HG03139 (cell line): ENCODE data around the gene MLLT10.

Experiments
- ATAC-seq: cut with Tn5 transposase; IDR thresholded peaks from one replicate; pipeline ENCODE4 v1.9.1; 2021; ENCODE audit not compliant: unreplicated experiment

MLLT10 gene

DNA sequence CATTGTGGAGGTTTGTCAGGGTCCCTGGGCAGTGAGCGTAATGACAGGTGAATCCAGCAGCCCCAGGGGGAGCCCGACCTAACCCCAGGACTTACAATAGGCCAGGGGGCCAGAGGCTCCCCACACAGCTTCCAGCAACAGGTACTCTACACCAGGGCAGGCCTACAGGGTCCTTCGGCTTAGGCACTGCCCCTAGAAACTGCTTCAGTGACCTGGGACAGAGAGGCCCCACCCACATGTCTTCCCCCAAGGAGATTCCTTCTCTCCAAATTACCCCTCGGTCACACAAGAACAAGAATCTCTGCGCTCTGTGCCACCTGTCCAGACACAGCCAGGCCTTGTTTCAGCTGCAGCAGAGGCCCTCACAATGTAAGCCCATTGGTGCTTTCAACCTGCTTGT lies 32.9 kb upstream of the MLLT10 start:
- no peak for ATAC-seq

DNA sequence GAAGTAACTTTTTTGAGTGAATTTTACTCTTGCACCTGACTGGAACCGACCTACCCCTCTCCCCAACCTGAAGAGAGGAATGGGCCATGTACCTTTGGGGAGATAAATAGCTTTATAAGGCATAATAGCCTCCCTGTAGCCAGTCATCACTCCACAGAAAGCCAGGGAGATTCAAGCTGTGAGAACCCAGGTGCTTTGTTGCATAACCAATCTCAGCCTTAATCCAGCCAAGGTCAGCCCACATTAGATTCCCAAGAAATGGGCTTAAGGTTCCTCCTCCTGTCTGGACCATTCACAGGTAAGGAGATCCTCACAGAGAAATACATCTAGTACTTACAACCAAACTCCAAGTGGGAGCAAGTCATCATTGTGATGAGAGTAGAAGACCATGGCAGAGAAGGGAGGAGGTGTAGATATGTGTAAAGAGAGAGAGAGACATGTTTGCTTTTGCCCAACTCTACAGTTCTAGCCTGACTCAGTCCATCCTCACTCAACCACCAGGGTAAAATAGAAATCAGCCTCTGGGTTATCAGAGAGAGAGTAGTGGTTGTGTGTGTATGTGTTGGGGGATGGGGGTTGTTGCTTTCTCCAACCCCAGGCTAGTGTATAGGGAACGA lies 32.2 kb upstream of the MLLT10 start:
- no peak for ATAC-seq

DNA sequence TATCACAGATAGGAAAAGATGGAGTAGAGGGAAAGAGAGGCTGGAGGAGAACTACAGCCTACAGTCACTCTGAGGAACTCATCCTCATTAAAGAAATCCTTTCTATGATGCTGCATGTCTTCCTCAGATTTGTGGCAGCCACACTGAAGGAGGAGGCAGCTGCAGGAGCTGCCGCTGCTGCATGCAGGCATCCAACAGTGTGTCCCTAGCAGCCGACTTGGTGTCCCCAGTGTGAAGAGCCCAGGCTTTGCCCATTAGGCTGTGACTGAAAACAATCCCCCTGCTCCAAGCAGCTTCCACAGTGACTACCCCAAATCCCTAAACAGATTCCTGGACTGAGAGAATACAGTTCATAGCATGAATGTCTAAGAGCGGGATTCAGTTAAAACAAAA lies 31.7 kb upstream of the MLLT10 start:
- no peak for ATAC-seq

DNA sequence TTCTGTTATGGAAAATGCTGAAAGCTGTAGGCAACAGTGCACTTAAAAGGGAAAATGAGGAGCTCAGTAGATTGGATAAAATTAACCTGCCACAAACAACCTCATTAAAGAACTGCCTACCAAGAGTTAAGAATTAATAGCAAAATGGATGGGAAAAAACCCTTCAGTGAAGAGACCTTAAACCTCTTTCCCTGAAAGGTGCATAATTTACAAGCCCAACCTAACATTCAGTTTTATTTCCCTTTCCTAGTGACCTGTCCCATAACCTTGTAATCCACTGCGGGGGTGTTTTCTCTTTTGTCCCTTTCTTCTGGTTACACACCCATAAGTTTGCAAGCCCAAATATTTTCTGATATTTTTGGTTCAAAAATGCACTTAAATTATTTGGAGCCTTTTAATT lies 30.5 kb upstream of the MLLT10 start:
- no peak for ATAC-seq

DNA sequence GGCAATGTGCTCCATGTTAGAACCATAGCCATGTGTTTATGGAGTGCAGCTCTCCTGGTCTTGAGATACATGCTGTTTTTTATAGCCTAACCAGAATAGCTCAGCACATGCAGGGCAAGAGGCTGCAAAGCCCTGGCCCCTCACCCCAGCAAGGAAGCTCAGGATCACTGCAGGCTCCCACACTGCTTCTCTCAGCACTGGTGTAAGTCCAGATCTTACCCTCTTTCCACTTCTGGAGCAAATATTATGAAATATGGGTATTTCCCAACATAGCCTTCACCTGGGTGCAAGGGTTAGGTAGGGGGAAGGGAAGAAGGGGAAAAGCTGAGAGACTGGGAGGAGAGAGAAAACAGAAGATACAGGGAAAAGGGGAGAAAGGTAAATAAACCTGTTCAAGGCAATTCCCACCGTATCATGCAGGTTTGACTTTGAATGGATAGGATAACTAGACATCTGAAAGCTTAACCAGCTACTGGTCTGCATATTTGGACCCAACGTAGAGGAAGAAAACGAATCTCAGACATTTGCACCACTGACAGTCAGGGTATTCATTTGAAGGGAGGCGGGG lies 28.2 kb upstream of the MLLT10 start:
- ATAC-seq, result no peak

DNA sequence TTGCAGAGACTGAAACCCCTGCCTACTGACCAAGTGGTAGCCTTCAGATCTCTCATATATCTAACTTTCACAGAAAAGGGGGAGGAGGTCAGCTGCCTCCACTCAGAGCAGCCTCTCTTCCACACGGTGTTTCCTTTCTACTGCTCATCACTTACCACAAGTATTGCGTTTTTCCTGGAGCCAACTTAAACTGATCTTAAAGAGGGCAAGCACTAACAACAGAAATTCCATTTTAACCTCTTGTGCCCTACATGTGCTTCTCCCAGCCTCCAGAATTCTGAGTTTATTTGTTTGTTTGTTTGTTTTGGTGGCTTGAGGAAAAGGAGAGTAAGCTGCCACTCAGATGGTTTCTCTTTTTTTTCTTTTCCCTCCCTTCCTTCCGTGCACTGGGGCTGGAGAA lies 27.7 kb upstream of the MLLT10 start:
- no peak for ATAC-seq

DNA sequence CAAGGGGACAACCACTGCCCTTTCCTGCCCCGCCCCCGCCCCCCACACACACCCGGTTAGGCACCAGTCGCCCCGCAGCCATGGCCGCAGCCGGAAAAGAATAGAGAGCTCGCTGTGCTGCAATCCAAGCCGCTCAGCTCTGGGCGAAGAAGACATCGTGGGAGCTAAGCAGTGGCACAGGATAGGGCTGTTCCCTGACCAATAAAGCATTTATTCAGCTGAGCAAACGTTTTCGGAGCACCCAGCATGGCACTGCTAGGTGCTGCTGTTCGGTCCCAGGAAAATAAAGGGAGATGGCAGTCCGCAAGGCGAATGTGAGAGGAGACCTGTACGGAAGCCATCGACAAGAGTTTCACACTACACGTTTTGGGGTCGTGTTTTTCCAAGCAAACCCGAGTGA lies 26.9 kb upstream of the MLLT10 start:
- no peak for ATAC-seq

DNA sequence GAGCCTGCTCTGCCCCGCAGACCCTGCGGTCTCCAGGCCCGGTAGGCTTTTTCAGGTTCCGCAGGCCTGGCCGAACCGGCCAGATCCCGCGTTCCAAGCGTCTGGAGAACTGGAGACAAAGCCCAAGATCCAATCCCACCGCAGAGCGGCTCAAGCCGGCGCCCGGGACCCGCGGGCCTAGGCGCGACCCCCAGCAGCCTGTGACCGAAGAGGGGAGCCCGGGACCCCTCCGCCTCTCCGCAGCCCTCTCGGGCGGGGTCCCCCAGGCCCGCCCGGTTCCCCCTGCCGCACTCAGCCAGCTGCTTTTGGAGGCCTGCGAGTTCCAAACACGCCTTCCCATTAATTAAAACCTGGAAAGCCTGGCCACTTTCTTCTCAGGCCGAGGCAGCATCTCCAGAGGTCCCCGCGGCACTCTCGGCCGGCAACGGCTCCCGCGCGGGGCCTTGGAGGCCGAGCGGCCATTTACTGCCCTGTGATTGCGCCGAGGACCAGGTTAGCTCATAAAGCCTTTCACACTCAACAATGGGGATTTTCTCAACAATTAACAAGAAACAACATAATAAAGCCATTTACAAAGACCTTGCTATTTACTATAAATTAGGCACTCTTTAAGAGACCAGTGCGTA lies 25.2 kb upstream of the MLLT10 start:
- no peak for ATAC-seq

DNA sequence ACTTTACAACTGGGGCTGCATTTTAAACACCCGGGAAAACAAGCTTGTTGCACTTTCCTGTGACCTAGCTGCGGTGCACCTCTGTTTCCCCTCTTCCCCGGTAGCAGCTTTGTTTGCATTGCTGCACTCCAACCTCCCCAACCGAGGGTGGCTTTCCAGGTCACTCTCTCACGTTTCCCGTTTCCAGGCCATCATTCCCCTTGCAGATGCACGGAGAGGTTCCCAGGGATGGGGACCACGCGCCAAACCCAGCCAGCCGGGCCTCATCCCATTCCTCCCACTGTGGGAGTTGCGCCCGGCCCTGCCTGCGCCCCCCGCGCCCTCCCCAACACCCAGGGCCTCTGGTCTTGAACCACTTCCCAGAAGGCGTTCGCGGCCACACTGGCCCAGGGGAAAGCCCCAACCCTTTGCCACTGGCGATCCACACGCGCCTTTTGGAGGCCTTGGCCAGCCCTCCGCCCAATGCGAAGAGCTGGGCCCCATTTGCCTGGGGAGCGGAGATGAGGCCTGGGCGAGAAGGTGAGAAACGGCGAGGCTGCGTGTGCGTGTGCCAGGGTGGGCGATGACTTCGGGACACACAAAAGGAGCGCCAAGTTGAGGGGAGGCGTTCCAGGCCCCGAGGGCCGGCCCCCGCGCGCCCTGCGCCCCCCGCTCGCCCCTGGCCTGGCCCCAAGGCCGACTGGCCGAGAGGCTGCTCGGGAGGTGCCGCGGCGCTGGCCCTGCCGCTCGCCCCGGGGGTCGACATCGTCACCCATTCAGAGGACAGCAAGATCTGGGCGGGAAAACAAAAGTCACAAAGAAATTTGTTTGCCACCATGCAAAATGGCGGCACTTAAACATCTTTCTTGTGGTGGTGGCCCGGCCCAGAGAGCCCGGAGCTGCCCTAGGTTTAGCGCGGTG lies 24.4 kb upstream of the MLLT10 start:
- ATAC-seq, result no peak

DNA sequence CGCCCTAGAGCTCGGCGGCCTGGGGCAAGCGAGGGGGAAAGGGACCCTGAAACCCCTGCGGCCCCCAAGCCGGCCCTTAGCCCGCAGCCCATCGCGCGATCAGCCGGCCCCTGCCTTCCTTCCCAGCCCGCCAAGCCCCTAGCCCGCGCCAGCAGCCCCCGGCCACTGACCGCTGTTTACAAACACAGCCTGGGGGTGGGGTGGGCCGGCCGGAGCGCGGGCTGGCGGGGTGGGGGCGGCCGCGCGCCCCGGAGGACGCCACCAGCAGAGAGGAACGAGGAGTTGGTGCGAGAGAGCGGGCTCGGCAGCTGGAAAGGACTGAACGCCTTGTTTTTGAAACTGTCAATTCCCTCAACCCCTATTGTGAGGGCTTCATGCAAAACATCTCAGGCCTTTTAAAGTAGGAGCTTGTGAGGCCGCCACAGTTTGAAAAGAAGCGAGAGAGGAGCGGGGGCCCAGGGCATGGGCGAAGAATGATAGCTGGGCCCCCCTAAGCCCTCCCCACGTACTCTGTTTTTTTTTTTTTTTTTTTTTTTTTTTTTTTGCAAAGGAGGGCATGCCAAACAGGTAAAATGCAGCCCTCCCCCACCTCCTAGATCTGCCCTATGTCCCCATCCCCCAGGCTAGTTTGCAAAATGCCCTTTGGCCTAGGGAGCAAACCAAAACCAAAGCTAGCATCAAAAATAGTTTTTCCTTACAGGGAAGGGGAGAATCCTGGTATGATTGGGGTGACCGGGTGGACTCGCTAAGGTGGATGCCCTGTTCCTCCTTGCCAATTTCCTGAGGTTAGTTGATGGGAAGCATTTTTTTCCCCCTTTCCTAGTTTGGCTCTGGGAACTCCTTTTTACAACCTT lies 23.6 kb upstream of the MLLT10 start:
- no peak for ATAC-seq

DNA sequence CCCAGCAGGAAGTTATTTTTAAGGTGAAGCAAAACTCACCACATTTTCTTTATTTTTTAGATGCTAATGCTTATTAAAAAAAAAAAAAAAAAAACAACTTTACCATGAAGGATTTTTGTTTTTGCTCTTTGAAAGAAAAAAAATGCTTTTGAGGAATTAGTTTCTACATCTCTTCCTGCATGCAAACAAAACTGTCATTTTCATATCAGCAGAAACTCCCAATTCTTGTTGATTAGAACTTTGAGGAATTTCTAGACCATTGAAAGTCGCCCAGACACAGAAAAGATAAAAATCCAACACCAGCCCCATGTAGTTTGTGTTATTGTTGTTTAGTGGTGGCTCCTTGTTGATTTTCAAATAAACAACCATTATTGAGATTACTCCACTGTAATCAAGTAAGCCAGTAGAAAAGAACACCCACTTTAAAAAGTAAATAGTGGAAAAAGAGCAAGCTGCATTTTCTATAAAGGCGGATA lies 22.9 kb upstream of the MLLT10 start:
- ATAC-seq, result no peak

DNA sequence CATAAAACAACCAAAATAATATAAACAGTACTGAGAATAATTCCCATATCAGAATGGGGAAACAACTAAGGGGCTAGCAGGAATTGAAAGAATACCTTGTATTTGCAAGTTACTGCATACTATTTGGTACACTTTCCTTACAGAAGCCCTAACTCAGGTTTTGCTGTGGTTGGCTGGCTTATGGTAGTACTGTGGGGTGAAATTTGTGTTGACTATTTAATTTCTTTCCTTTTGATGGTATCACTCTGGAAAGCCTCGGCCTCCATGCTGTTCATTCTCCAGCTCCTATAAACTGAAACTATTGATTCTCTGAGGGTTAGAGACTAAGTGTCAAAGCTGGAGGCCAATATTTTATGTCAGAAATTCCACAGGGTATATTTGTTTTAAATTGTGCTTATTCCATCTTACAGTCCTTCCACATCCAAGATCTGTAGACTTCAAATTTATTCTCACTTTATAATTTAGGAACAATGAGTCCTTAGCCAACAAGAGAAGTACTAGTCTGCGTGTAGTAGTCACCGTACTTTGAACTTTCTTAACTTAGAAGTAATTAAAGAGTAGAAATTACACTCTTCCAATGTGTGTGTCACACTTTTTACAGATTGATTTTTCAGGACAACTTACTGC lies 22.0 kb upstream of the MLLT10 start:
- ATAC-seq, result no peak

DNA sequence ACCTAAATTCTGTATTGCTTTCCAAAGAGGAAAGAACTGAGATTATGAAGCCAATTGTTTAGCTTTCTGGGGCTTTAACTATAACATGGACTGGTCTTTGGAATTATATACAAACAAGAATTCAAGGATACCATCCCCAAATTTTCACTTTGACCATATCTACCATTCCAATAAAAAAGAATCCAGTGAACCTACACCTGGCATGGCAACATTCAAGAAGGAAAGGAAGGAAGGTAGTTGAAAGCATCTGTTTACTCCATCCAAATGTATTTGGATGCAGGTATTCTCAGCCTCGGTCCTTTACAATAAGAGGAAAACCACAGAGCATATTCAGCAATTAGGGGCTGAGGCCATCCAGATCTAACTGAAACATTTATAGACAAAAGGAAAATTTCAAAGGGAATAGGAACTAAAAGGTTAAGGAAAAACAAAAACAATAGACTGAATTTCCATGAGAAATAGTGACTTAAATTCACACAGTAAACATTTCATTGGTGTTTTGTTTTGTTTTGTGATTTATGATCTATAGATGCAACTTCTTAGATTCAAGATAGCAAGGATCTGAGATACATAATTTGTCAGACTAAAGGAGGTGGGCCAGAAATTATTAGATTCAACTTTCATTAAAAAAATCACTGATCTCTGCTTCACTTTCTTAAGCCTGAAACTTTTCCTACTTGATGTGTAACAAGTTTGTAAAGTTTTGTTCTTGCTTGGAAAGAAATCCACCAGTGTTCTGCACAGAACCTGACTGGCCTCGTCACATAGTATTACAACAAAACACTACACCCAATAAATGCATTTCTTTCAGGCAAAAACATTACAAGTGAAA lies 21.2 kb upstream of the MLLT10 start:
- no peak for ATAC-seq

DNA sequence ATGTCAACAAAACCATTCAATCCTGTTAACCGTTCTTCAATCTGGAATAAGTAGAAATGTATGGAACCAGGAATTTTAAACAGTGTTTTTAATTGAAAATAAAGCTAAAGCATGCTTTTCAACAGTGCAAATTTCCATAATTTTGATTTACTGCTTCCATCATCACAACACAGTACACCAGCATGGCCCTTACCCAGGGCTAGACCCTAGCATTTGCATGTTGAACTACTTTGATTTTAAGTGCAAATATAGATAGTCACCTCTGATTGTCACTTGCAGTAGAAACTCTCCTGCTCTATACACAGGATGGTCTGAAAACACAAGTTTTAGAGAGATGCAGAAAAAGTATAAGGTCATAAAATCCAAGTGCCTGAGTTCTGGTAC lies 20.6 kb upstream of the MLLT10 start:
- no peak for ATAC-seq

DNA sequence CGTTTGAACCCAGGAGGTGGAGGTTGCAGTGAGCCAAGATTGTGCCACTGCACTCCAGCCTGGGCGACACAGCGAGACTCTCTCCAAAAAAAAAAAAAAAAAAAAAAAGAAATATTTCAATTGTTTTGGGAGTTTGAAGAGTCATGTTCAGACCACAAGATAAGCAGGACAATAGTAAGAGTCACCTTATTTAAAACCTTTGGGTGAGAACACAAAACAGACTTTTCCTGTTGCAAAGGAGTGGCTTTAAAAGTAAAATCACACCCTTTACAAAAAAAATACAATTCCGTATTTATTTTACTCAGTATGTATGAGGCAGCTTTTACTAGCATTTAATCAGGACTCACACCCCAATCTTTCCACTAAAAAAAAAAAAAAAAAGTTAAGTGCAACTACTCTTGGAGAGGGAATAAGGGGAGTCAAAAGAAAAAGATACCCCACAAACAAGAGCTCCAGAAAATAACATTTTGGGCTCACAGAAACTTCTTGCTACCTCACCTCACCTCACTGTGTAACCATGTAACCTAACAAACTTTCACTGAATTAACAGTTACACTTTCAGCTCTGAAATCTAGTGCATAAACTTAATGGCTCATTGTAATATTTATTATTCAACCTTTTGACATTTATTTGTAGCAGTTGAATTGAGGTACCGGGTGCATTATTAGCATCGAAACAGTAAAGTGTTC lies 19.8 kb upstream of the MLLT10 start:
- no peak for ATAC-seq

DNA sequence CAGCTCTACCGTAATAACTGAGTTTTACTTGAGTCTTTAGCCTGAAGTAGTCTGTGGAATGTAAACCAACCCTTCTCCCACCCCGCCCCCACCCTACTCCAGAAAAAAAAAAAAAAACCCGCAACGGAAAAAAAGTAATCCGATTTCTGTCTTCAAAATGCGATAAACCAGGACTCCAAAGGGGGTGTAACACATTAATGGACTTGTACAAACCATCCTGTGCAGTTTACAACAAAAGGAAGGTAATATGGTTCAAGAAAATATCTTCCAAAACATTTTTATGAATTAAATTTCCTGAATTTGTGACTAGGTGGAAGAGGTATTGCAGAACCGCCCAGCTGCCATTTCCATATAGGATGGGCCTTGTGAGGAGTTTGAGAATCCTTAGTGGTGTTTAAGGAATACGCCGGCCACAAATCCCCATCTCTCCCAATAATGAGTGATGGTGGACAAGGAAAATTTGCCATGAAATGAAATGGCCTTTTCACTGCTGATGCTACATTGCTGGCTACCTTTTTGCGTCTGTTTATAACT lies 19.1 kb upstream of the MLLT10 start:
- ATAC-seq, result no peak

DNA sequence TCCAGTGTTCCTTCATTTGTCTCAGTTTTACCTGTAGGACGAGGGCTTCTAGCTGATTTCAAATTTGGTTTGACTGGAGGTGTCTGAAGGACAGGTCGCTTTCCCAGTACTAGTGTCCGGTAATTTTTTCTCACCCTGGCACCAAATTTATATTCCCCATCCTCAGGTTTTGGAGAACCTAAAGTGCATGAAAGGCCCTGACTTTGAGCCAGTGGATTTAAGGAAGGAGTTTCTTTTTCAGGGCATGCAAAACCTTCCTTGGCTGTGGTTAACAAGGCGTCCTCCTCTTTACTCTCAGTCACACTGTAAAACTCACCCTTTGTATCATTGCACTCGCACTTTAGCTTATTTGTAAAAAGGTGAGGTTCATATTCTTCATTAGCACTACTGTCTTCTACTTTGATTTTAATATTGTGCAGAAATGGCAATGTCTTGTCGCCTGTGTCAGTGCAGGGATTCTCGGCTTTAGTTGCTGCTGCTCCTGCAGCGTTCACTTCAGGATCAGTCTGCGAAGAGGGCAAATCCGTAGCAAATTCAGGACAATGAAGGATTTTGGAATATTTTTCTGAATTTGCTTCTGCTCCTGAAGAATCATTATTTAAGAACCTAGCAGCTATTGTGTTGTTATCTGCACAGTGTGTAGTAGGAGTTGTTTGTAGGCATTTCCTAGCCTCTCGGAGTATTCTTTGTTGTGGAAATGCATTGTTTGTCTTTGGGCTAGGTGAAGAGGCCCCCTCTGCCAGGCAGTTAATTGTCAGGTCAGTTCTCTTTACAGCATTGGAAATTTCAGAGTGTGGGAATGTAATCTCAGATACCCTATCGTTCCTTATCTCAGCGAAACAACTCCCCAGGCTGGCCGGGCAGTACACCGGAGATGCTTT lies 18.4 kb upstream of the MLLT10 start:
- no peak for ATAC-seq
